Endothelial cell of umbilical vein (primary cell): ENCODE measurements around the gene ECE2. TPM values are rescaled to one million over a fixed set of nuclear protein-coding genes. Genes with fewer than 3 reads are reported as not detected.

Experiments used
- BruUV-seq: library from RNA; stranded (reverse); fragments of 400-500 nt; replicated peaks from 2 replicates; lab custom pipeline; 2021; lab: Mats Ljungman, UMichigan
- CTCF ChIA-PET: fragments of 300-600, 350-600 bp; sonication (Branson Sonifier 250); formaldehyde crosslinking; loops from one replicate; lab custom pipeline; 2021; ENCODE audit warnings: antibody characterized with exemption, inconsistent platforms; lab: Charles Lee
- POLR2A ChIA-PET: fragments of 300-600, 350-600 bp; sonication (Branson Sonifier 250); formaldehyde crosslinking; loops from one replicate; lab custom pipeline; 2021; ENCODE audit warnings: antibody characterized with exemption, inconsistent platforms; lab: Charles Lee
- DNase-seq: peaks from one replicate; pipeline ENCODE4 v3.0.0-alpha.2; 2011; ENCODE audit warnings: low read depth, low spot score
- FAIRE-seq: peaks from 2 replicates; lab custom pipeline; 2011; peaks lifted over from hg19 to GRCh38; lab: Jason Lieb, UNC
- H2AFZ ChIP-seq: 2 replicates; pipeline ENCODE4 v1.6.0; 2012; ENCODE audit warnings: low read depth, low read length, control low read depth, inconsistent platforms
- H3K27ac ChIP-seq: 2 replicates; pipeline ENCODE4 v1.5.1; 2011; ENCODE audit warnings: low read depth, mild to moderate bottlenecking, control low read depth, low read length, moderate library complexity; ENCODE audit not compliant: insufficient read depth
- H3K27me3 ChIP-seq, 2 experiments: 2 replicates each; pipeline versions ENCODE4 v1.6.0 to v1.6.1; 2011; ENCODE audit warnings: low read length in 2 of 2, mixed read lengths in 1 of 2; ENCODE audit not compliant: control insufficient read depth in 2 of 2, insufficient read depth in 2 of 2
- H3K36me3 ChIP-seq, 2 experiments: 2 replicates in 1 of 2; 3 replicates in 1 of 2; pipeline ENCODE4 v1.5.1; 2011; ENCODE audit warnings: low read length in 2 of 2, mild to moderate bottlenecking in 1 of 2, moderate library complexity in 1 of 2; ENCODE audit not compliant: control insufficient read depth in 2 of 2, insufficient read depth in 2 of 2; ENCODE audit errors: extremely low read depth in 1 of 2
- H3K4me1 ChIP-seq: 3 replicates; pipeline ENCODE4 v1.5.1; 2011; ENCODE audit warnings: mild to moderate bottlenecking, low read length; ENCODE audit not compliant: control insufficient read depth, insufficient read depth; ENCODE audit errors: extremely low read depth
- H3K4me2 ChIP-seq: 2 replicates; pipeline ENCODE4 v1.6.1; 2011; ENCODE audit warnings: low read length, control low read depth, mixed read lengths; ENCODE audit not compliant: insufficient read depth
- H3K4me3 ChIP-seq, 3 experiments: fragments of 200-600 bp in 1 of 3; sonication (generic), shearing (Covaris generic) in 1 of 3; replicated peaks in 1 of 3; 2 replicates each; pipeline ENCODE4 v1.5.1; 2011 to 2016; ENCODE audit warnings: control low read depth in 3 of 3, low read length in 3 of 3, mild to moderate bottlenecking in 2 of 3, inconsistent platforms in 1 of 3, low read depth in 1 of 3, moderate library complexity in 1 of 3; ENCODE audit not compliant: insufficient read depth in 1 of 3
- H3K79me2 ChIP-seq: 2 replicates; pipeline ENCODE4 v1.6.0; 2012; ENCODE audit warnings: low read length, inconsistent platforms; ENCODE audit not compliant: control insufficient read depth, insufficient read depth
- H3K9ac ChIP-seq: replicated peaks from 2 replicates; pipeline ENCODE3; 2011; ENCODE audit warnings: low read length, control low read depth; ENCODE audit not compliant: insufficient read depth; ENCODE audit errors: extremely low read depth
- H3K9me1 ChIP-seq: replicated peaks from 3 replicates; pipeline ENCODE4 v1.6.0; 2011; ENCODE audit warnings: mild to moderate bottlenecking, low read length; ENCODE audit not compliant: control insufficient read depth, insufficient read depth; ENCODE audit errors: extremely low read depth
- H3K9me3 ChIP-seq: replicated peaks from 2 replicates; pipeline ENCODE4 v1.5.1; 2012; ENCODE audit warnings: low read length, inconsistent platforms; ENCODE audit not compliant: control insufficient read depth, insufficient read depth
- H4K20me1 ChIP-seq: replicated peaks from 2 replicates; pipeline ENCODE3; 2011; ENCODE audit warnings: mild to moderate bottlenecking, low read length; ENCODE audit not compliant: control insufficient read depth, insufficient read depth; ENCODE audit errors: extremely low read depth
- EZH2 ChIP-seq: IDR thresholded peaks from 2 replicates; pipeline ENCODE4 v1.6.1; 2012; ENCODE audit warnings: borderline replicate concordance, low read depth, mild to moderate bottlenecking, moderate library complexity, low read length, inconsistent platforms; ENCODE audit not compliant: severe bottlenecking
- FOS ChIP-seq: IDR thresholded peaks from 2 replicates; pipeline ENCODE4 v1.6.1; 2011; ENCODE audit warnings: mild to moderate bottlenecking, low read length, moderate library complexity, borderline replicate concordance; ENCODE audit not compliant: insufficient read depth
- GATA2 ChIP-seq: IDR thresholded peaks from 2 replicates; pipeline ENCODE4 v1.7.0; 2011; ENCODE audit warnings: low read depth, mild to moderate bottlenecking, moderate library complexity, mixed read lengths, low read length; ENCODE audit not compliant: insufficient read length, insufficient read depth
- JUN ChIP-seq: IDR thresholded peaks from 2 replicates; pipeline ENCODE4 v1.6.1; 2011; ENCODE audit warnings: borderline replicate concordance, low read depth; ENCODE audit not compliant: insufficient read length, insufficient read depth
- MAX ChIP-seq: IDR thresholded peaks from 2 replicates; pipeline ENCODE4 v1.6.1; 2011; ENCODE audit not compliant: insufficient read depth, insufficient read length
- POLR2A ChIP-seq: IDR thresholded peaks from 2 replicates; pipeline ENCODE4 v1.6.1; 2012; ENCODE audit warnings: low read depth, mild to moderate bottlenecking, control low read depth, low read length
- POLR2AphosphoS5 ChIP-seq: IDR thresholded peaks from 2 replicates; pipeline ENCODE4 v1.6.1; 2012; ENCODE audit warnings: low read depth, mild to moderate bottlenecking, control low read depth, low read length, moderate library complexity; ENCODE audit not compliant: insufficient read depth
- dilution Hi-C: fragments of 300-500 bp; cut with MboI; formaldehyde crosslinking; loops from one replicate; pipeline ENCODE4 v1.15.0; 2019; ENCODE audit warnings: low sequenced_read_pairs; ENCODE audit not compliant: extremely low pct_ligation_motif_present
- intact Hi-C: fragments of 100-400 bp; cut with micrococcal nuclease; formaldehyde crosslinking; loops from one replicate; pipeline ENCODE4 v1.10.0; 2022
- polyA plus RNA-seq, 4 experiments: library from polyadenylated mRNA; depleted of rRNA in 3 of 4; stranded (reverse) in 3 of 4; unstranded in 1 of 4; fragments of >200 nt; gene quantifications; 2 replicates each; pipeline versions ENCODE4 v1.2.1 to v1.2.3, GENCODE V29; 2011 to 2012; ENCODE audit warnings: missing spikeins in 1 of 4
- total RNA-seq: library from RNA; stranded (reverse); gene quantifications from 2 replicates; pipeline ENCODE4 v1.2.3, GENCODE V29; 2021

ECE2 gene
- total and polyA plus RNA-seq, 2 donors (not counting 3 experiments of a cell fraction or from before 2014, with no cell fraction given), result not detected

GRCh38 chr3:184299488-184300377 lies 23.9 kb downstream of the ECE2 start:
- Histone ChIP-seq H3K4me3 (peak overlapping the region; percentile 71 to 89 (median 88)), H3K9me1 (no peaks in the 10 kb centered on the region), H4K20me1 (no peaks in the 10 kb centered on the region), H3K27me3 (peaks cover 0 to 3% of the 10 kb centered on the region in 2 experiments), H3K9me3 (no peaks in the 10 kb centered on the region), H3K79me2 (peaks cover 51% of the 10 kb centered on the region), H3K27ac (peak overlapping the region; percentile 70), H3K4me2 (peak overlapping the region; percentile 87), H3K36me3 (peaks cover 27 to 31% of the 10 kb centered on the region in 2 experiments), H3K4me1 (peaks cover 13% of the 10 kb centered on the region), H3K9ac (peak overlapping the region; percentile 90), H2AFZ (no peak overlapping the region)
- TSS peak; percentile 95 for BruUV-seq
- intact Hi-C loops, result loop anchor here (1.0 to 2.0 kb wide), 5 partner anchors 15 to 125 kb away; partner anchors contain the start of genes AP2M1, EEF1AKMT4 and EIF4G1
- ChIA-PET CTCF (interaction anchor here (1.0 to 1.5 kb wide), 3 partner anchors 12 to 404 kb away, joined by 3 to 4 read pairs (median 4); no protein-coding TSS in a partner anchor), POLR2A (no interaction called here)
- TF ChIP-seq JUN, result no peak
- peak; percentile 39 for TF ChIP-seq POLR2AphosphoS5
- dilution Hi-C loops, result no loop called here
- peak; percentile 67 for DNase-seq
- FAIRE-seq, result no peak

DNA sequence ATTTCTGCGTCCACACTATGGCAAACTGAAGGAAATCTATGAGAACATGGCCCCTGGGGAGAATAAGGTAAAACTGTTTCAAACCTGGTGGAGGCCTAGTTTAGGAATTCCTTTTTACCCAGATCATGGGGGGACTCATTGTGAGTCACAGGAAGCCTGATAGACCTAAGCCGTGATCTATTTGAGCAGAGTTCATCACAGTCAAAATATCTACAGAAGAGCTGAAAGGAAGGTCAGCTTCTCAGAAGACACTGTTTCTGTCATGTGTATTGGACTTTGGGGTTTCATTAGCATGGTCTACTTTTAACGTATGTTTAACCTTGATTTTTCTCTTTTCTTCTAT lies 24.5 kb downstream of the ECE2 start:
- Histone ChIP-seq H3K27me3 (no peaks in the 10 kb centered on the region), H4K20me1 (no peaks in the 10 kb centered on the region), H3K4me1 (peaks cover 13% of the 10 kb centered on the region), H3K27ac (peak overlapping the region; percentile 70), H3K36me3 (peaks cover 28 to 31% of the 10 kb centered on the region in 2 experiments), H3K9me3 (no peaks in the 10 kb centered on the region), H3K9me1 (no peaks in the 10 kb centered on the region), H2AFZ (no peak overlapping the region), H3K4me3 (peak overlapping the region in 2 of 3 experiments; percentile 88 to 89), H3K79me2 (peaks cover 54% of the 10 kb centered on the region), H3K4me2 (peak overlapping the region; percentile 87), H3K9ac (peak overlapping the region; percentile 90)
- intact Hi-C loops (no loop called here), dilution Hi-C loops (no loop called here)
- DNase-seq (peak; percentile 29), FAIRE-seq (peak; percentile 83)
- TF ChIP-seq FOS (peak; percentile 78), POLR2A (no peak), EZH2 (no peak), GATA2 (no peak), JUN (peak; percentile 52), MAX (no peak)
- ChIA-PET POLR2A (no interaction called here), CTCF (interaction anchor here (1.4 to 1.5 kb wide), 2 partner anchors 11 to 40 kb away, joined by 3 to 4 read pairs; no protein-coding TSS in a partner anchor)
- BruUV-seq, result no TSS peak
